Tibial nerve (tissue), 4 donors: ENCODE measurements around the gene COL19A1.

Experiments used
- EP300 ChIP-seq, 2 donors: sonication (generic); formaldehyde crosslinking; IDR thresholded peaks; one replicate each; pipeline ENCODE4 v1.6.1; 2017; ENCODE audit warnings: antibody characterized with exemption in 2 of 2, mild to moderate bottlenecking in 1 of 2
- POLR2A ChIP-seq, 2 donors: fragments of 450-650 bp; IDR thresholded peaks; one replicate each; pipeline ENCODE4 v1.6.1; 2017; ENCODE audit warnings: antibody characterized with exemption in 2 of 2, mild to moderate bottlenecking in 2 of 2, moderate library complexity in 2 of 2
- TF ChIP-seq, protein P1 (sequence below), 5 experiments: fragments of 200-600 bp in 3 of 5; fragments of 450-650 bp in 2 of 5; sonication (generic) in 3 of 5; IDR thresholded peaks; one replicate each; pipeline ENCODE4 v1.5.1; 2016 to 2019; ENCODE audit warnings: antibody characterized with exemption in 5 of 5, mild to moderate bottlenecking in 3 of 5, moderate library complexity in 2 of 5

DNA sequence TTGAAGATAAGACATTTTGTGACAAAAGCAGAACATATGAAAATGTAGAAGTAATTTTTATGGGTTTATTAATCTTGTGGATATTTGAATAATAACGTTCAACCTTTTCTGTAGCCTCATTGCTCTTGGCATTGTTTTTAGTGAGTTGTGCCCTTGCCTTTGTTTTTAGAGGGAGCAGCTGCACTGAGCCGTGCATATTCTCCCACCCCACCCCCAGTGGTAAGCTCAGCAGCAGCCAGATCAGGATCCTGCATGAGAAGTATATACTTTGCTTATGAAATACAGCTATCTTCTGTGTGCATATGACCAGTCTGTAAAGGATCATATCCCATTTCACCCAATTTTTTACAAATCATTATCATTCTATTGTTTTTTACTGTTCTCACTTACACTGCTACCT lies 252.3 kb downstream of the COL19A1 start:
- TF ChIP-seq EP300 (IDR thresholded peaks at IDR 0.05) (no peak), POLR2A (IDR thresholded peaks at IDR 0.05) (no peak)
- TF ChIP-seq, protein P1, sequence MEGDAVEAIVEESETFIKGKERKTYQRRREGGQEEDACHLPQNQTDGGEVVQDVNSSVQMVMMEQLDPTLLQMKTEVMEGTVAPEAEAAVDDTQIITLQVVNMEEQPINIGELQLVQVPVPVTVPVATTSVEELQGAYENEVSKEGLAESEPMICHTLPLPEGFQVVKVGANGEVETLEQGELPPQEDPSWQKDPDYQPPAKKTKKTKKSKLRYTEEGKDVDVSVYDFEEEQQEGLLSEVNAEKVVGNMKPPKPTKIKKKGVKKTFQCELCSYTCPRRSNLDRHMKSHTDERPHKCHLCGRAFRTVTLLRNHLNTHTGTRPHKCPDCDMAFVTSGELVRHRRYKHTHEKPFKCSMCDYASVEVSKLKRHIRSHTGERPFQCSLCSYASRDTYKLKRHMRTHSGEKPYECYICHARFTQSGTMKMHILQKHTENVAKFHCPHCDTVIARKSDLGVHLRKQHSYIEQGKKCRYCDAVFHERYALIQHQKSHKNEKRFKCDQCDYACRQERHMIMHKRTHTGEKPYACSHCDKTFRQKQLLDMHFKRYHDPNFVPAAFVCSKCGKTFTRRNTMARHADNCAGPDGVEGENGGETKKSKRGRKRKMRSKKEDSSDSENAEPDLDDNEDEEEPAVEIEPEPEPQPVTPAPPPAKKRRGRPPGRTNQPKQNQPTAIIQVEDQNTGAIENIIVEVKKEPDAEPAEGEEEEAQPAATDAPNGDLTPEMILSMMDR (IDR thresholded peaks at IDR 0.05), result no peak
